ENCODE measurements around the gene SLC25A5.
"Not testable (repeated sequence)": the region's sequence is repeated elsewhere in the genome, so short reads cannot be mapped to it uniquely, and the experiment has no call there.

Gene SLC25A5

DNA sequence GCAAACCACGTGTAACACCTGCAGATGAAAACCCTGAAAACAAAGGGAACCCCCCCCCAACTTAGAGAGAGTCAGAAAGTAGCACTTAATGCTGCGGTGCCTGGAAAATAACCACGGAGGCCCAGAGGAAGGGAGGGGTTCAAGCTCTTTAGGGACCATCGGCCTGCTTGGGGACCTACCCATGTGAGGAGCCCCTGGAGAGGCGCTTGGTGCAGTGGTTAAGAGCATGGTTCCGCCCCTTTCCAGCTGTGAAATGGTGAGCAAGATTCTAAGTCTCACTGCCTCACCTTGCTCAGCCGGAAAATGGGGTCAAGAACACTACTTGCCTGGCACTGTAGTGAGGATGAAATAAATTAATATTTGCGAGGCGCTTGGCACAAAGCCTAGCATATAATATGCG lies 13.8 kb downstream of the SLC25A5 start:
- DNase-seq (ENCODE audit: low read depth in 1 of 2, low spot score in 1 of 2) = no peak
- no peak for TF ChIP-seq SPI1 (IDR thresholded peaks at IDR 0.05; ENCODE audit: borderline replicate concordance, low read depth)
- TF ChIP-seq, protein P1, sequence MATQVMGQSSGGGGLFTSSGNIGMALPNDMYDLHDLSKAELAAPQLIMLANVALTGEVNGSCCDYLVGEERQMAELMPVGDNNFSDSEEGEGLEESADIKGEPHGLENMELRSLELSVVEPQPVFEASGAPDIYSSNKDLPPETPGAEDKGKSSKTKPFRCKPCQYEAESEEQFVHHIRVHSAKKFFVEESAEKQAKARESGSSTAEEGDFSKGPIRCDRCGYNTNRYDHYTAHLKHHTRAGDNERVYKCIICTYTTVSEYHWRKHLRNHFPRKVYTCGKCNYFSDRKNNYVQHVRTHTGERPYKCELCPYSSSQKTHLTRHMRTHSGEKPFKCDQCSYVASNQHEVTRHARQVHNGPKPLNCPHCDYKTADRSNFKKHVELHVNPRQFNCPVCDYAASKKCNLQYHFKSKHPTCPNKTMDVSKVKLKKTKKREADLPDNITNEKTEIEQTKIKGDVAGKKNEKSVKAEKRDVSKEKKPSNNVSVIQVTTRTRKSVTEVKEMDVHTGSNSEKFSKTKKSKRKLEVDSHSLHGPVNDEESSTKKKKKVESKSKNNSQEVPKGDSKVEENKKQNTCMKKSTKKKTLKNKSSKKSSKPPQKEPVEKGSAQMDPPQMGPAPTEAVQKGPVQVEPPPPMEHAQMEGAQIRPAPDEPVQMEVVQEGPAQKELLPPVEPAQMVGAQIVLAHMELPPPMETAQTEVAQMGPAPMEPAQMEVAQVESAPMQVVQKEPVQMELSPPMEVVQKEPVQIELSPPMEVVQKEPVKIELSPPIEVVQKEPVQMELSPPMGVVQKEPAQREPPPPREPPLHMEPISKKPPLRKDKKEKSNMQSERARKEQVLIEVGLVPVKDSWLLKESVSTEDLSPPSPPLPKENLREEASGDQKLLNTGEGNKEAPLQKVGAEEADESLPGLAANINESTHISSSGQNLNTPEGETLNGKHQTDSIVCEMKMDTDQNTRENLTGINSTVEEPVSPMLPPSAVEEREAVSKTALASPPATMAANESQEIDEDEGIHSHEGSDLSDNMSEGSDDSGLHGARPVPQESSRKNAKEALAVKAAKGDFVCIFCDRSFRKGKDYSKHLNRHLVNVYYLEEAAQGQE (IDR thresholded peaks at IDR 0.05; ENCODE audit: insufficient replicate concordance, low read depth) = no peak
- no peak for TF ChIP-seq POLR2AphosphoS5 (IDR thresholded peaks at IDR 0.05; ENCODE audit: low read depth)
- no peak for TF ChIP-seq GABPA (IDR thresholded peaks at IDR 0.05; ENCODE audit: low read depth)
- TF ChIP-seq, protein P2, sequence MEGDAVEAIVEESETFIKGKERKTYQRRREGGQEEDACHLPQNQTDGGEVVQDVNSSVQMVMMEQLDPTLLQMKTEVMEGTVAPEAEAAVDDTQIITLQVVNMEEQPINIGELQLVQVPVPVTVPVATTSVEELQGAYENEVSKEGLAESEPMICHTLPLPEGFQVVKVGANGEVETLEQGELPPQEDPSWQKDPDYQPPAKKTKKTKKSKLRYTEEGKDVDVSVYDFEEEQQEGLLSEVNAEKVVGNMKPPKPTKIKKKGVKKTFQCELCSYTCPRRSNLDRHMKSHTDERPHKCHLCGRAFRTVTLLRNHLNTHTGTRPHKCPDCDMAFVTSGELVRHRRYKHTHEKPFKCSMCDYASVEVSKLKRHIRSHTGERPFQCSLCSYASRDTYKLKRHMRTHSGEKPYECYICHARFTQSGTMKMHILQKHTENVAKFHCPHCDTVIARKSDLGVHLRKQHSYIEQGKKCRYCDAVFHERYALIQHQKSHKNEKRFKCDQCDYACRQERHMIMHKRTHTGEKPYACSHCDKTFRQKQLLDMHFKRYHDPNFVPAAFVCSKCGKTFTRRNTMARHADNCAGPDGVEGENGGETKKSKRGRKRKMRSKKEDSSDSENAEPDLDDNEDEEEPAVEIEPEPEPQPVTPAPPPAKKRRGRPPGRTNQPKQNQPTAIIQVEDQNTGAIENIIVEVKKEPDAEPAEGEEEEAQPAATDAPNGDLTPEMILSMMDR (IDR thresholded peaks at IDR 0.05; ENCODE audit: insufficient read depth, low read length) = no peak
- Histone ChIP-seq H3K27me3 (ENCODE audit: insufficient read depth, poor library complexity, severe bottlenecking) (no peaks in the 10 kb centered on the region), H3K4me3 (replicated peaks; ENCODE audit: insufficient read depth, low read length) (0 out of 2 replicates have a peak overlapping the region, but pooled peaks have one; percentile 29), H3K27ac (replicated peaks) (peak overlapping the region; percentile 75)

DNA sequence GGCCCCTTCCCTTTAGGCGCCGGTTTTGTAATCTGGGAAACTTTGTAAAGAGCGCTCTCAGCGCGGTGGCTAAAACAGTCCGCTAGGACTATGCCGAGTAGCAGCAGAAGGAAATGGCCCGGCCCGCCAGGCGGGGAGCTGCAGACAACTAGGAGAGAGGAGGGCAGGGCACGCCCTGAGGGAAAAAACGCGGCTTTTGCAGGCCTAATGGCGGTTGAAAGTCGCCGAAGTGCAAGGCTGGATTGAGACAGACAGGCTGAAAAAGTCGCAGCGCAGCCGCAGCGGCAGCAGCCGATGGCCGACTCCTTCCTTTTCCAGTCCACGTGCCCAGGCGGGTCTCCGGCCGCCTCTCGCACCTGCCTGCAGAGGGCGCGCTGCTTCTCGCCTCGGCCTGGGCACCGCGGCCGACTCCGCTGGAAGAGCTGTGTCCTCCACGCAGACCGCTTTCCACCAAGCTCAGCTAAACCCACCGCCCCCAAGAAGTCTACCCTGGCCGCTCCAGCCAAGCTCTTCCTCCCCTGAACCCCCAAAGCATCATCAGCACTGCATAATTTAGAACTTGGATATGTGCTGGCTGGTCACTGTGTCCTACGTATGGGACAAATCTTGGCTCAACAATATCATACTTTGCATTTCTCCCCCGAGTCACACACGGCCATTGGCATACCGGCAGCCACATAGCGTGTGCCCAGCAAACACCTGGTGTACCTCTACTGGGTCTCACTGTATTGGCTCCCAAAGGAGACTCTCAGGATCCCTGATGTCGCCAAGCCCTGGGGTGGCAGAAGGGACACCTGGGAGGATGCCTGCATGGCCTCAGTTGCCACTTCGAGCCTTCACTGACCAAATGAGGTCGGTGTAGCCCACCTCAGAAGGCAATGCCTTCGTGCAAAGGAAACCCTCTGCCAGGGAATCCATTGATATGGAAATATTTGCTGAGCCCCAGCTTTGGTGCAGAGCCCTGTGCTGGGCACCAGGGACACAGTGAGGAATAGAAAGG lies 14.5 kb downstream of the SLC25A5 start:
- peak; percentile 38 to 71 for DNase-seq (ENCODE audit: low read depth in 1 of 2, low spot score in 1 of 2)
- H3K27me3 ChIP-seq (ENCODE audit: insufficient read depth, poor library complexity, severe bottlenecking) = no peaks in the 10 kb centered on the region
- peak overlapping the region; percentile 29 for H3K4me3 ChIP-seq (replicated peaks; ENCODE audit: insufficient read depth, low read length)
- peak overlapping the region; percentile 75 for H3K27ac ChIP-seq (replicated peaks)
- TF ChIP-seq POLR2AphosphoS5 (IDR thresholded peaks at IDR 0.05; ENCODE audit: low read depth) (peak; percentile 69), SPI1 (IDR thresholded peaks at IDR 0.05; ENCODE audit: borderline replicate concordance, low read depth) (no peak)
- TF ChIP-seq, protein P2 (IDR thresholded peaks at IDR 0.05; ENCODE audit: insufficient read depth, low read length) = peak; percentile 60

DNA sequence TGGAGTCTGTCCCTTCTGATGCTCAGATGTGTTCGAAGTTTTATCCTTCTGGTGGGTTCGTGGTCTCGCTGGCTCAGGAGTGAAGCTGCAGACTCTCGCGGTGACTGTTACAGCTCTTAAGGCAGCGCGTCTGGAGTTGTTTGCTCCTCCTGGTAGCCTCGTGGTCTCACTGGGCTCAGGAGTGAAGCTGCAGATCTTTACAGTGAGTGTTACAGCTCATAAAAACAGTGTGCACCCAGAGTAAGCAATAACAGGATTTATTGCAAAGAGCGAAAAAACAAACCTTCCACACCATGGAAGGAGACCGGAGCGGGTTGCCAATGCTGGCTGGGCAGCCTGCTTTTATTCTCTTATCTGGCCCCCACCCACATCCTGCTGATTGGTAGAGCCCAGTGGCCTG lies 18.5 kb downstream of the SLC25A5 start:
- DNase-seq (ENCODE audit: low read depth in 1 of 2, low spot score in 1 of 2) = no peak
- Histone ChIP-seq H3K4me3 (replicated peaks; ENCODE audit: insufficient read depth, low read length) (no peak overlapping the region), H3K27ac (replicated peaks) (no peak overlapping the region), H3K27me3 (ENCODE audit: insufficient read depth, poor library complexity, severe bottlenecking) (no peaks in the 10 kb centered on the region)
- TF ChIP-seq GABPA (IDR thresholded peaks at IDR 0.05; ENCODE audit: low read depth) (no peak), SPI1 (IDR thresholded peaks at IDR 0.05; ENCODE audit: borderline replicate concordance, low read depth) (no peak), POLR2AphosphoS5 (IDR thresholded peaks at IDR 0.05; ENCODE audit: low read depth) (no peak)
- TF ChIP-seq, protein P1 (IDR thresholded peaks at IDR 0.05; ENCODE audit: insufficient replicate concordance, low read depth) = no peak
- TF ChIP-seq, protein P2 (IDR thresholded peaks at IDR 0.05; ENCODE audit: insufficient read depth, low read length) = no peak

DNA sequence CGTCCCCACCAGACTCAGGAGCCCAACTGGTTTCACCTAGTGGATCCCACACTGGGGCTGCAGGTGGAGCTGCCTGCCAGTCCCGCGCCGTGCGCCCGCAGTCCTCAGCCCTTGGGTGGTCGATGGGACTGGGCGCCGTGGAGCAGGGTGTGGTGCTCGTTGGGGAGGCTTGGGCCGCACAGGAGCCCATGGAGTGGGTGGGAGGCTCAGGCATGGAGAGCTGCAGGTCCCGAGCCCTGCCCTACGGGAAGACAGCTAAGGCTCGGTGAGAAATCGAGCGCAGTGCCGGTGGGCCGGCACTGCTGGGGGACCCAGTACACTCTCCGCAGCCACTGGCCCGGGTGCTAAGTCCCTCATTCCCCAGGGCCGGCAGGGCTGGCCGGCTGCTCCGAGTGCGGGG lies 19.5 kb downstream of the SLC25A5 start:
- H3K27ac ChIP-seq (replicated peaks); H3K4me3 ChIP-seq (replicated peaks; ENCODE audit: insufficient read depth, low read length); DNase-seq (ENCODE audit: low read depth in 1 of 2, low spot score in 1 of 2); H3K27me3 ChIP-seq (ENCODE audit: insufficient read depth, poor library complexity, severe bottlenecking): not testable (repeated sequence)

All from HL-60 (cell line).